Measurements from ENCODE around the gene SLC3A2.

GRCh38 chr11:62925745-62926679 lies 45.3 kb downstream of the SLC3A2 start:
- no peak for TF ChIP-seq CTCF (IDR thresholded peaks at IDR 0.05)
- no peak for TF ChIP-seq POLR2A (IDR thresholded peaks at IDR 0.05)
